MCF 10A (cell line): Measurements from ENCODE around the gene ZKSCAN5. TPM values are rescaled to one million over a fixed set of nuclear protein-coding genes. Genes with fewer than 3 reads are reported as not detected.

ENCODE experiments used
- BruUV-seq: library from RNA; stranded (reverse); fragments of 400-500 nt; replicated peaks from 2 replicates; lab custom pipeline; 2021; lab: Mats Ljungman, UMichigan
- CTCF ChIA-PET: fragments of 300-600 bp; sonication (Branson Sonifier 250); formaldehyde crosslinking; extraction: SDS; loops from one replicate; lab custom pipeline; 2021; ENCODE audit warnings: antibody characterized with exemption, inconsistent platforms; lab: Yijun Ruan, JAX
- POLR2A ChIA-PET: fragments of 300-600, 350-650 bp; sonication (Branson Sonifier 250); formaldehyde crosslinking; extraction: SDS; loops from one replicate; lab custom pipeline; 2020; ENCODE audit warnings: antibody characterized with exemption, inconsistent platforms; lab: Yijun Ruan, JAX
- DNase-seq: peaks from one replicate; pipeline ENCODE4 v3.0.0-alpha.2; 2018; ENCODE audit not compliant: unreplicated experiment
- H3K27ac Mint-ChIP-seq: one replicate; pipeline ENCODE4 v1.8.0; 2022; ENCODE audit warnings: mild to moderate bottlenecking, low read depth, mixed read lengths; ENCODE audit not compliant: unreplicated experiment
- H3K27me3 Mint-ChIP-seq: one replicate; pipeline ENCODE4 v1.8.0; 2022; ENCODE audit warnings: mixed read lengths; ENCODE audit not compliant: insufficient read depth, unreplicated experiment
- H3K36me3 Mint-ChIP-seq: one replicate; pipeline ENCODE4 v1.8.0; 2022; ENCODE audit warnings: mild to moderate bottlenecking, moderate library complexity, mixed read lengths; ENCODE audit not compliant: insufficient read depth, unreplicated experiment
- H3K4me1 Mint-ChIP-seq: one replicate; pipeline ENCODE4 v1.8.0; 2022; ENCODE audit warnings: mixed read lengths; ENCODE audit not compliant: insufficient read depth, unreplicated experiment
- H3K4me3 Mint-ChIP-seq: one replicate; pipeline ENCODE4 v1.8.0; 2022; ENCODE audit warnings: mild to moderate bottlenecking, moderate library complexity, mixed read lengths; ENCODE audit not compliant: unreplicated experiment
- H3K9me3 Mint-ChIP-seq: one replicate; pipeline ENCODE4 v1.8.0; 2022; ENCODE audit warnings: mixed read lengths; ENCODE audit not compliant: unreplicated experiment
- intact Hi-C: fragments of 100-400 bp; cut with micrococcal nuclease; formaldehyde crosslinking; loops from 2 replicates; pipeline ENCODE4 v1.14.1; 2022
- total RNA-seq: library from RNA; stranded (reverse); gene quantifications from 2 replicates; pipeline ENCODE4 v1.2.3, GENCODE V29; 2022
- TF ChIP-seq, protein P1 (sequence below): fragments of 200-600 bp; IDR thresholded peaks from one replicate; pipeline ENCODE4 v1.8.0; 2022; ENCODE audit warnings: antibody characterized with exemption, mild to moderate bottlenecking; ENCODE audit not compliant: unreplicated experiment

ZKSCAN5 gene
- total RNA-seq, 1 experiment from 2014 or later, result 13.6 TPM

DNA sequence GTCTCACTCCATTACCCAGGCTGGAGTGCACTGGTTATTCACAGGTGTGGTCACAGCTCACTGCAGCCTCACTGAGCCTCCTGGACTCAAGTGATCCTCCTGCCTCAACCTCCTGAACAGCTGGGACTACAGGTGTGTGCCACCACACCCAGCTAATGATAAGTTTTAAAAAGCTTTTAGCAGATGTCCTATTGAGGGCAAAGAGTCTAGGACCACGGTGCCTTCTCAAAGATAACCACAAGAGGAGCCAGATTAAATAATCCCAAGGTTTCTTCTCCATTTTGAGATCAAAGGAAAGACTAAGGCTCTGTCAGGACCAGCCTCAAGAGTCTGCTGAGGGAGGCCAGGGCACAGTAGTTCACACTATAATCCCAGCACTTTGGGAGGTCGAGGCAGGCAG lies 43.2 kb upstream of the ZKSCAN5 start:
- ChIA-PET CTCF (interaction anchor here (0.6 kb wide), 1 partner anchor 494 kb away, joined by 3 read pairs; no protein-coding TSS in a partner anchor), POLR2A (no interaction called here)
- intact Hi-C loops, result no loop called here
- H3K36me3 Mint-ChIP-seq, result peaks cover 74% of the 10 kb centered on the region
- DNase-seq, result no peak
- no TSS peak for BruUV-seq
- no peaks in the 10 kb centered on the region for H3K27me3 Mint-ChIP-seq
- no peak overlapping the region for H3K4me3 Mint-ChIP-seq
- H3K27ac Mint-ChIP-seq, result no peak overlapping the region
- H3K4me1 Mint-ChIP-seq, result peaks cover 17% of the 10 kb centered on the region
- TF ChIP-seq, protein P1, sequence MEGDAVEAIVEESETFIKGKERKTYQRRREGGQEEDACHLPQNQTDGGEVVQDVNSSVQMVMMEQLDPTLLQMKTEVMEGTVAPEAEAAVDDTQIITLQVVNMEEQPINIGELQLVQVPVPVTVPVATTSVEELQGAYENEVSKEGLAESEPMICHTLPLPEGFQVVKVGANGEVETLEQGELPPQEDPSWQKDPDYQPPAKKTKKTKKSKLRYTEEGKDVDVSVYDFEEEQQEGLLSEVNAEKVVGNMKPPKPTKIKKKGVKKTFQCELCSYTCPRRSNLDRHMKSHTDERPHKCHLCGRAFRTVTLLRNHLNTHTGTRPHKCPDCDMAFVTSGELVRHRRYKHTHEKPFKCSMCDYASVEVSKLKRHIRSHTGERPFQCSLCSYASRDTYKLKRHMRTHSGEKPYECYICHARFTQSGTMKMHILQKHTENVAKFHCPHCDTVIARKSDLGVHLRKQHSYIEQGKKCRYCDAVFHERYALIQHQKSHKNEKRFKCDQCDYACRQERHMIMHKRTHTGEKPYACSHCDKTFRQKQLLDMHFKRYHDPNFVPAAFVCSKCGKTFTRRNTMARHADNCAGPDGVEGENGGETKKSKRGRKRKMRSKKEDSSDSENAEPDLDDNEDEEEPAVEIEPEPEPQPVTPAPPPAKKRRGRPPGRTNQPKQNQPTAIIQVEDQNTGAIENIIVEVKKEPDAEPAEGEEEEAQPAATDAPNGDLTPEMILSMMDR, result no peak
- no peaks in the 10 kb centered on the region for H3K9me3 Mint-ChIP-seq

DNA sequence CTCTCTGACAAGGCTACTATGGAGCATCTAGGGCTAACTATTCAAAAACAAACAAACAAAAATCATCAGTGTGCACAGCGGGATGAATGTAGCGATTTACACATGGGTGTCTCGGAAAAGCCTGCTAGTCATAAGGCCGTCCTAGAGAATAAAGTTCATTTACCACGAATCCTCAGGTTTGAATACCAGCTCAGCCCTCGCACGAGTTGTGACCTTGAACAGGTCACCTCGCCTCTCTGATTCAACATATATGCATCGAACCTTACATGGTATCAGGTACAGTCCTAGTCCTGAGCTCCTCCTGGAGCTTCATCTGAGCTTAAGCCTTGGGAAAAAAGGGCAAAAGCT lies 39.1 kb upstream of the ZKSCAN5 start:
- Mint-ChIP-seq H3K27ac (peak overlapping the region; percentile 98), H3K36me3 (peaks cover 37% of the 10 kb centered on the region), H3K4me3 (peak overlapping the region; percentile 89), H3K27me3 (no peaks in the 10 kb centered on the region), H3K9me3 (no peaks in the 10 kb centered on the region), H3K4me1 (peaks cover 15% of the 10 kb centered on the region)
- TF ChIP-seq, protein P1, result no peak
- TSS peak; percentile 60 for BruUV-seq
- peak; percentile 14 for DNase-seq
- ChIA-PET POLR2A (interaction anchor here (0.6 to 2.7 kb wide), 17 partner anchors 8 to 636 kb away, joined by 3 to 23 read pairs (median 4); partner anchors contain the start of genes AP4M1, BUD31, CPSF4 and MCM7), CTCF (interaction anchor here (0.6 kb wide), 2 partner anchors 15 to 513 kb away, joined by 3 read pairs; no protein-coding TSS in a partner anchor)
- intact Hi-C loops, result no loop called here

DNA sequence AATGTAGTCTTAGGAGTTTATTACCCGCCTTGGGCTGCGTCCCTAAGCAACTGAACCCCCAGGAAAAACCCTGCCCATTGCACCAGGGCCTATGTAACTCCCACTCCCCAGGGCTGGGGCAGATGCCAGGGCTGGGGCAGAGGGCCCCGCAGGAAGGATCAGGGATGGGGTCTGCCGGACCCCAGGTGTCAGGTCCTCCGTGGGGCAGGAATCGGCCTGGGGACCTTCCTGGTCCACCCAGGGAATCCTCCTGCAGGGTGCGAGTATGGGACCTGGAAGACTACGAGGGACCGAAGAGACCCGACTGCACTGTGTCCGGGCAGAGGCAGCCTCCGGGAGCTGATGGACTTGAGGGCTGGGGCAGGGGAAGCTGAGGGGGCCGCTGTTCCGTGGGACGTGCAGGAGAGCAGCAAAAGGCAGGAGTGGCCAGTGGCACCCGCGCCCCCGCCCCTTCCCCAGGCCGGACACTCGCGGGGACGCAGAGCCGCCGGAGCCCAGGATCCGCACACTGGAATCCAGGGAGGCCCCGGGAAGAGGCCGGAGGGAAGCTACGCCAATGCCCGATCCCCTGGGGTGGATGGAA lies 36.0 kb upstream of the ZKSCAN5 start:
- no peak for DNase-seq
- BruUV-seq, result no TSS peak
- TF ChIP-seq, protein P1, result no peak
- ChIA-PET POLR2A (no interaction called here), CTCF (no interaction called here)
- no peaks in the 10 kb centered on the region for H3K9me3 Mint-ChIP-seq
- H3K36me3 Mint-ChIP-seq, result peaks cover 21% of the 10 kb centered on the region
- H3K4me3 Mint-ChIP-seq, result no peak overlapping the region
- H3K4me1 Mint-ChIP-seq, result peaks cover 11% of the 10 kb centered on the region
- no peak overlapping the region for H3K27ac Mint-ChIP-seq
- no peaks in the 10 kb centered on the region for H3K27me3 Mint-ChIP-seq
- intact Hi-C loops, result no loop called here

DNA sequence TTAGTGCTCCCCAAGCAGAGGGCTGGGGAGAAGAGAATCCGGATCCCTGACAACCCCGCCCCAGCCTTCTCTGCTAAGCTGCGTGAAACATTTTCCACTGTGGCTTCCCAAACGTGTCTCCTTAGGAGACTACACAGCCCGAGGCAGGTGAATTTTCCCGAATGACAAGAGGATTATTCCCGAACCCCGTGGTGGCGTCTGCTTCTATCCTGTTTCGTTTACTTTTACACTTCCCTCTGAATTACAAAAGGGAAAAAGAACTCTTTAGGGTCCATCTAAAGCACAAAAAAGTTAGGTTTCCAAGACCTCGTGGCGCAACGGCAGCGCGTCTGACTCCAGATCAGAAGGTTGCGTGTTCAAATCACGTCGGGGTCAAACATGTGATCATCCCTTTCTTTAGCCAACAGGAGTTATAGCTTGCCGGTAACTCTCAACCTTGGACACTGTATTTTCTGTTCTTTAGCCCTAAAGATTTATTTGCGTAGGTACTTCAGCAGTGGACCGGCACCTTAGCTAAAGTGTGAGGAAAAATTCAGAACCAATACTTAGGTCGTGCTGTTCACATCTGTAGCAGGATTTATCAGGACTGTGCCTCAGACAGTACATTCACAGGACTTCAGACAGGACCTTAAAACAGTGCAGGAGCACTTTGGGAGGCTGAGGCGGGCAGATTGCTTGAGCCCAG lies 34.9 kb upstream of the ZKSCAN5 start:
- Mint-ChIP-seq H3K4me3 (no peak overlapping the region), H3K27me3 (no peaks in the 10 kb centered on the region), H3K27ac (no peak overlapping the region), H3K36me3 (peaks cover 12% of the 10 kb centered on the region), H3K9me3 (no peaks in the 10 kb centered on the region), H3K4me1 (peaks cover 6% of the 10 kb centered on the region)
- TF ChIP-seq, protein P1, result no peak
- ChIA-PET POLR2A (interaction anchor here (0.7 kb wide), 1 partner anchor 31 kb away, joined by 4 read pairs; the partner anchor contains the start of gene ZNF394), CTCF (interaction anchor here (0.6 to 0.7 kb wide), 2 partner anchors 18 to 726 kb away, joined by 3 to 4 read pairs; no protein-coding TSS in a partner anchor)
- no TSS peak for BruUV-seq
- DNase-seq, result no peak
- intact Hi-C loops, result loop anchor here (10.0 kb wide), 1 partner anchor 145 kb away; the partner anchor contains the start of gene ZSCAN25
